Measurements from ENCODE around the gene TAT.
"Not testable (repeated sequence)": the region's sequence is repeated elsewhere in the genome, so short reads cannot be mapped to it uniquely, and the experiment has no call there.

The TAT gene

DNA sequence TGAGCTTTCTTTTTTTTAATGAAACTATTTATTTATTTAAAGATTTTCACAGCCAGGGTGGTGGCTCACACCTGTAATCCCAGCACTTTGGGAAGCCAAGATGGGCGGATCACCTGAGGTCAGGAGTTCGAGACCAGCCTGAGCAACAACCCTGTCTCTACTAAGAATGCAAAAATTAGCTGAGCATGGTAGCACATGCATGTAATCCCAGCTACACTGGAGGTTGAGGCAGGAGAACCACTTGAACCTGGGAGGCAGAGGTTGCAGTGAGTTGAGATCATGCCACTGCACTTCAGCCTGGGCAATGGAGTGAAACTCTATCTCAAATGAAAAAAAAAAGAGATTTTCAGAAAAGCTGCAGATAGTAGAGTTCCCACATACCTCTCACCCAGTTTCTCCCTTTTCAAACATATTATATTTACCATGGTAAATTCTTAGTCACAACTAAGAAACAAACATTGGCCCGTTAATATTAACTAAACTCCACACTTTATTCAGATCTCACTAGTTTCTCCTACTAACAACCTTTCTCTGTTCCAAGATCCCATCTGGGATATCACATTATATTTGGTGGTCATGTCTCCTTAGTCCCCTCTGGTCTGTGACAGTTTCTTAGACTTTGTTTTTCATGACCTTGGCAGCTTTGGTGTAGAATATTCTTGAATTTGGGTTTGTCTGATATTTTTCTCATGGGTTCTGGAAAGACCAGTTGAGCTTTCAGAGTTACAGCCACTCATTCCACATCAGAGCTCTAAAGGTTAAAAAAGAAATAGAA, 7.8 kb upstream of the TAT start:
- no peak for DNase-seq (ENCODE audit: low read depth in 2 of 2)

DNA sequence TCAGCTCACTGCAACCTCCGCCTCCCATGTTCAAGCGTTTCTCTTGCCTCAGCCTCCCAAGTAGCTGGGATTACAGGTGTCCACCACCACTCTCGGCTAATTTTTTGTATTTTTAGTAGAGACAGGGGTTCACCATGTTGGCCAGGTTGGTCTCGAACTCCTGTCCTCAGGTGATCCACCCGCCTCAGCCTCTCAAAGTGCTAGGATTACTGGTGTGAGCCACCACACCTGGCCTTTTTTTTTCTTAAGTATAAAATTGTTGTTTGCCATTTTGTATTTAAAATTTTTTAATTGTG, 5.6 kb upstream of the TAT start:
- not testable (repeated sequence) for DNase-seq (ENCODE audit: low read depth in 2 of 2)

- DNase-seq (ENCODE audit: low read depth in 2 of 2): no peak
Measured at GRCh38 chr16:71574702-71575101, 2.2 kb downstream of the TAT start.

DNA sequence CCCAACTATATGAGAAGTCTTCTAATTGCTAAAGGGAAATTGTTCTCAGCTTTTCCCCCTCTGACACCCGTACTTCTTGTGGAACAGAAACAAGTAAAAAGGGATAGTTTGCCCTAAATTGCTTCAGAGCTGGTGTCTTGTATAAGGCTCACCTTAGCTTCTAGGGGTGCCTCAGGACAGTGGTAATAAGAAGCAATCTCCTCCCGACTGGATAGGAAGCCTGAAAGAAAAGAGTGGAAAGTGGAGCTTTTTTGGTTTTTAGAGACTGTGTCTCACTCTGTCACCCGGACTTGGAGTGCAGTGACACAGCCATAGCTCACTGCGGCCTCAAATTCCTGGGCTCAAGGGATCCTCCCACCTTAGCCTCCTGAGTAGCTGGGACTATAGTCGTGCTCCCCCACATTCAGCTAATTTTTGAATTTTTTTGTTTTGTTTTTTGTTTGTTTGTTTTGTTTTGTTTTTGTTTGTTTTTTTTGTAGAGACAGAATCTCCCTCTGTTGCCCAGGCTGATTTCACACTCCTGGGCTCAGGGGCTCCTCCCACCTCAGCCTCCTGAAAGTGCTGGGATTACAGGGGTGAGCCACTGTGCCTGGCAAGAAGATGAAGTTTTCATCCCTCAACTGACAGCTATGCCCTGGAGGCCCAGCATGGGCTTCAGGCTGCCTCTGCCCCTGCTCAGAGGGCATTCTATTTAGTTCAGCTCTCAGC, 3.4 kb downstream of the TAT start:
- no peak for DNase-seq (ENCODE audit: low read depth in 2 of 2)

GRCh38 chr16:71572497-71573116, 4.3 kb downstream of the TAT start:
- DNase-seq (ENCODE audit: low read depth in 2 of 2): no peak

GRCh38 chr16:71570144-71570543, 6.7 kb downstream of the TAT start:
- DNase-seq (ENCODE audit: low read depth in 2 of 2): no peak

GRCh38 chr16:71569621-71570020, 7.3 kb downstream of the TAT start:
- no peak for DNase-seq (ENCODE audit: low read depth in 2 of 2)

- no peak for DNase-seq (ENCODE audit: low read depth in 2 of 2)
Measured at GRCh38 chr16:71568551-71568950, 8.3 kb downstream of the TAT start.

DNA sequence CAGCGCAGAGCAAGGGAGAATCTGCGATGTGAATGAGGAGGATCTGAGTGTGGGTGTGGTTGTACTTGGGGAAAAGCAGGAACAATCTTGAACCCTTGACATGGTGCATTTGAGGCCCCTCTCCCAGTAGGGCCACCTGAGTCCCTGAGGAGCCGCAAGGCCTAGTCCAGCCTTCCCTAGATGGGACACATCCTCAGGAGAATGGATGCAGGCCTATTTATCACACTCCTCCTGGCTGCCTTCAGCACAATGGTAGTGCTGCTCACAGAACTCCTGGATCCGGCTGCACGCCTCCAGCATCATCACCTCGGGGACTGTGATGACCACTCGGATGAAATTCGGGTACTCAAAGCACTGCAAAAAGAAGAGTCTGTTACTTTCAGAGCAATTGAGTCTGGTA, 9.0 kb downstream of the TAT start:
- no peak for DNase-seq (ENCODE audit: low read depth in 2 of 2)

DNA sequence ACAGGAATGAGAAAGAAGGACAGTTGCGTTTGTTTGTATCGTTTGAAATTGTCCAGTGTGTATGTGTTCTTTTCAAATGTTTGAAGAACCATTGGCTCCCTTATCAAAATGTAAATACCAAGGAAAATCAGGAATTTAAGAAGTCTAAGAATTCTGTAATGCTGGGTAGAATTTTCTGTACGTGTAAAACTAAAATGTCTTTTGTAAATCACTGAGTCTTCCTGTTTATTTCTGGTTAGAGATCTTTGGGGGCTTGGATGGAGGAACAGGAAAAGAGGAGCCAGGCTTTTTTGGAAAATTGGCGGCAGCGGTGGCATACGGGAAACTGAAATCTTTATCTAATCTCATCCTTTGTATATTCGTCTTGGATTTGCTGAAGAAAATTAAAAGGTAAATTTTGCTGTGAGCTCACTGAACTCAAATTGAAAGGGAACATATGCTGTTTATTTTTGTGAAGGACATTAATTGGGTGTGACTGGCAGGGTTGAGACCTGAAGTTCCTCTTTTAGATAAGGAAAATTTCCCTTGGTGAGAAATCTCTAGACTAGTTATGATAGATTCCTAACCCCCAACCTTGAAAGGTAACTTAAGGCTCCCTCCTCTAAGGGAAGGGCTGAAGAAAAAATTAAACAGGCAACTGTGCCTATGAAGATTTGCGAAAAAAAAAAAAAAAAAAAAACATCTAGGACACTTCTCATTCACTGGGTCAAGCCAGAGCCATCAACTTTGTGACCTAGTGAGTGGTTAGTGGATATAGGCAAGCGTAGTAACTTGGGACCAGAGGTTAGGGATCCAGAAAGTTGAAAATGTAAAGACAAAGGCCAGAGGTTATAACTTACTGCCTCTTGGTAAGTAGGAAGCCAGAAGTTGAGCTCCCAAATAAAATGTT, 10.8 kb downstream of the TAT start:
- DNase-seq (ENCODE audit: low read depth in 2 of 2): no peak

DNA sequence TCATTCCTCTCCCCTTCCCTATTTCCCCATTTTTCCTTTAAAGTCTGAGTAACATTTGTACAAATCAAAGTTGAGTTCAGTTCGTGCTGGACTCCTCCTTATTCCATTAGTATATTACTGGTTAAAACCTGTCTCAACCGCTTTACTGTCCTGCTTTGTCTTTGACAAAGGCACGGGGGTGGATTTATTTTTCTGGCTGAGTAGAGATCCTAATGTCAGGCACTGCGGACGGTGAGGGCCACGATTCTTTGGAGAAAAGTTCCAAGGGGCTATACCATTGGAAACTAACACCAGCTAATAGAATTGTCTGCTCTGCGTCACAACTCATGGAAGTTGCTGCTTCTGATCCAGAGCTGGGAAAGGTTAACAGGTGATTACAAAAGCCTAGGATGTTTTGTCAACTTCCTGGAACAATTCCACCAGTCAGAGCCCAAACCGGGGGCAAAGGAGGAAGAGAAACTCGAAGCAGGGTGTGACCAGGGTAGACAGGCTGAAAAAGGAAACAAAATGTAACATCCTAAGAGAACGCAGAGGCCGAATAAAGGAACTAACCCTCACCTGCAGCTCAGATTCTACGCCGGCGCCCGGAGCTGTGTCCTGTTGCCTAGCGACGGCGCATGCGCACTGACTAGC, 12.4 kb downstream of the TAT start:
- no peak for DNase-seq (ENCODE audit: low read depth in 2 of 2)

GRCh38 chr16:71562552-71562951, 14.3 kb downstream of the TAT start:
- no peak for DNase-seq (ENCODE audit: low read depth in 2 of 2)

DNA sequence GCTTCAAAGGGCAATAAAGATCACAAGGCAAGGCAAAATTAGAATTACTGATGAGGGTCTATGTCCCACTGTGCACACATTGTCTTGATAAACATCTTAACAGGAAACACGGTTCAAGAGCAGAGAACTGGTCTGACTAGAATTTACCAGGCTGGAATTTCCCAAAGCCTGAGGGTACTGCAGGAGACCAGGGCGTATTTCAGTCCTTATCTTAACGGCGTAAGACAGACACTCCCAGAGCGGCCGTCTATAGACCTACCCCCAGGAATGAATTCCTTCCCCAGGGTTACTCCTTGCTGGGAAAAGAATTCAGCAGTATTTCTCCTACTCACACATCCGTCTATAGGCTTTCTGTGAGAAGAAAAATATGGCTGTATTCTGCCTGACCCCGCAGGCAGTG, 15.0 kb downstream of the TAT start:
- DNase-seq (ENCODE audit: low read depth in 2 of 2): not testable (repeated sequence)

DNA sequence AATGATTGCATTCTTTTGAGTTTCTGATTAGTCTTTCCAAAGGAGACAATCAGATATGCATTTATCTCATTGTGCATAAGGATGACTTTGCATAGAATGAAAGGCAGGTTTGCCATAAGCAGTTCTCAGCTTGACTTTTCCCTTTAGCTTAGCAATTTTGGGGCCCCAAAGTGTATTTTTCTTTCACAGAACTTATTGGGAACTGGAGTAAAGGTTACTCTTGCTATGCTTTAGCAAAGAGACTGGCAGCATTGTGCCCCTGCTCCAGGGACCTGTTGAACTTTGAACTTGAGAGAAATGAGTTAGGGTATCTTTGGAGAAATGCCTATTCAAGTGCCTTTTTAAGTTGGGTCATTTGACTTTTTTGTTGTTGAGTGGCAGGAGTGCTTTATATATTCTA, 17.0 kb downstream of the TAT start:
- DNase-seq (ENCODE audit: low read depth in 2 of 2): no peak

DNA sequence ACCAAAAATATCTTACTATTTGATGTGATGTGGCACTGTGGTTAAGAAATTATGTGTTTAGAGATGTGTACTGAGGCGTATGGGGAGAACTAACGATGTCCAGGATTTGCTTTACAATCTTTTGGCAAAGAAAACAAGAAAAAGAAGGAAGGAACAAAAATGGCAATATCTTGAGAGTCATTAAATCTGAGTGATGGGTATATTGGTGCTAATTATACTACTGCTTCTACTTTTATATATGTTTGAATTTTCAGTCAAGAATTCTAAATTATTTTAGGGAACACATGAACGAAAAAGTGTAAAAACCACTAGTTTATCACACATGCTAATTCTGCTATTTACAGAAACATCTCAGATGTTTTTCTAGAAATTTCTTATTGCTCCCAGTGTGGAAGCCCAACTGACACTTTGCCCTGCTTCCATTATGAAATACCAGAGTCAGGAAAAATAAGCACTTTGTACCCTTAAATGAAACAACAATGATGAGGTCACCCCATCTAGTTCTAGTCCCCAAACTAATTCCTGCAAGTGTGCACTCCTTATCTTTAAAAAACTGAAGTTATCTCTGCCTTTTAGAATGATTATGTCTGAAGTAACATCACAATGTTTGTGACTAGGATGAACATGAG, 18.8 kb downstream of the TAT start:
- no peak for DNase-seq (ENCODE audit: low read depth in 2 of 2)

DNA sequence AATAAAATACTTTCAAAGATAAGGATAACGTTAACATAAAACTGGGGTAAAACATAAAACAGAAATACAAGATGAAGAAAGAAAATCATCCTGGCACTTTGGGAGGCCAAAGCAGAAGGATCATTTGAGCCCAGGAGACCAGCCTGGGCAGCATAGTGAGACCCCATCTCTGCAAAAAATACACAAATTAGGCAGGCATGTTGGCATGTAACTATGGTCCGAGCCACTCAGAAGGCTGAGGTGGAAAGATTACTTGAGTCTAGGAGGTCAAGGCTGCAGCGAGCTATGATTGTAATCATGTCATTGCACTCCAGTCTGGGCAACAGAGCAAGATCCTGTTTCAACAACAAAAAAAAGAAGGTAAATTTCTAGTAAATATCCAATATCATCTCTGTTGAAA, 19.6 kb downstream of the TAT start:
- no peak for DNase-seq (ENCODE audit: low read depth in 2 of 2)

GRCh38 chr16:71555230-71555891, 21.5 kb downstream of the TAT start:
- DNase-seq (ENCODE audit: low read depth in 2 of 2): no peak

- DNase-seq (ENCODE audit: low read depth in 2 of 2): no peak
Measured at GRCh38 chr16:71552698-71553503, 24.0 kb downstream of the TAT start.

DNA sequence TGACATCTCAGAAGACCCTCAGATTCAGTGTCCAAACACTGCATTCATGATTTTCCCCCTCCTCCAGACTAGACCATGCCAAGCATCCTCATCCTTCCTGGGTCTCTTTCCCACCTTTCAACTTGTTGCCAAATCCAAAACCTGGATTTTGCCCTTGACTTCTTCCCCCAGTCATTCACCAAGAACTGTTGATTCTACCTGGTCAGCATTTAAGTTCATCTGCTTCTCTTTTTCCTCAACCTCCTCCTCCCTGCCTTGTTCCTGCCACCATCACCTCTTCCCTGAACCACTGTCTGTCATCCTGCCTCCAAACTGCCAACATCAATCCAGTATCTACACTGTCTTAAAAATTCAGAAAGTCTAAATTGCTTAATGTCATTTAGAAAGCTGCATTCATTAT, 29.7 kb downstream of the TAT start:
- no peak for DNase-seq (ENCODE audit: low read depth in 2 of 2)

DNA sequence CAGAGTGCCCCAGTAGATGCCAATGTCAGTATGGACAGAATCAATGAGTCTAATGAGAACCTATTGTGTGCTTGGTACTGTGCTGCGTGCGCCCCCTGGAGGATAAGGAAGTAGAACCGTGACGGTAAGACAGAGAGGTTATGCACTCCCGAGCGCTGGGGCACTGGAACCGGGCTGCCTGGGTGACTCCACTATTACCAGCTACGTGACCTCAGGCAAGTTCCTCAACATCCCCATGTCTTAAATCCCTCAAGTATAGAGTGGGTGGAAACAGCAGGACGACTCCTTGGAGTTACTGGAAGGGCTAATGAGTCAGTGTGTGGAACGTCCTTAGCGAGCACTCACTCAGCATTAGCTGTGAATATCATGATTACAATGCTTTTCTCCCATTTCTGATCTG, 34.5 kb downstream of the TAT start:
- DNase-seq (ENCODE audit: low read depth in 2 of 2): peak in 1 of 2 donors; percentile 29
